HCT116 (cell line): ENCODE measurements around the gene ATXN1. TPM values are rescaled to one million over a fixed set of nuclear protein-coding genes. Genes with fewer than 3 reads are reported as not detected.

ENCODE experiments used
- ATAC-seq: fragments of 200-7000 bp; cut with Tn5 transposase; 2 replicates; pipeline ENCODE4 v1.9.1; 2020; ENCODE audit warnings: mild to moderate bottlenecking, moderate library complexity
- BruUV-seq: library from RNA; stranded (reverse); fragments of 400-500 nt; replicated peaks from 2 replicates; lab custom pipeline; 2021; lab: Mats Ljungman, UMichigan
- CTCF ChIA-PET: fragments of 300-600 bp; sonication (Branson Sonifier 250); formaldehyde crosslinking; loops from one replicate; lab custom pipeline; 2021; ENCODE audit warnings: antibody characterized with exemption; lab: Charles Lee
- POLR2A ChIA-PET: fragments of 300-600, 350-600 bp; sonication (Branson Sonifier 250); formaldehyde crosslinking; loops from one replicate; lab custom pipeline; 2021; ENCODE audit warnings: antibody characterized with exemption; lab: Charles Lee
- RAD21 ChIA-PET, 2 experiments: fragments of 300-600 bp; sonication (Branson Sonifier 250); formaldehyde crosslinking; loops; one replicate each; lab custom pipeline; 2023; ENCODE audit warnings: low total read pairs in 2 of 2; ENCODE audit not compliant: uncharacterized antibody in 2 of 2, unreplicated experiment in 2 of 2, low non-redundant PET in 1 of 2; lab: Charles Lee
- DNase-seq: peaks from one replicate; pipeline ENCODE4 v3.0.0-alpha.2; 2010; ENCODE audit warnings: low read depth, low spot score
- H2AFZ ChIP-seq: fragments of 200-600 bp; shearing (Covaris generic), sonication (generic); 2 replicates; pipeline ENCODE4 v1.6.1; 2017; ENCODE audit warnings: low read depth, mixed run types, mixed read lengths, antibody characterized with exemption, low read length; ENCODE audit not compliant: poor library complexity, severe bottlenecking
- H3K27ac ChIP-seq: 2 replicates; pipeline ENCODE4 v1.5.1; 2012; ENCODE audit warnings: low read depth, low read length
- H3K27me3 ChIP-seq: fragments of 200-600 bp; sonication (generic); 2 replicates; pipeline ENCODE4 v1.6.1; 2016; ENCODE audit warnings: mixed run types, low read length, mixed read lengths; ENCODE audit not compliant: insufficient read depth
- H3K36me3 ChIP-seq, 2 experiments: fragments of 200-500 bp in 1 of 2; fragments of 200-600 bp in 1 of 2; sonication (Bioruptor generic) in 1 of 2; sonication (generic) in 1 of 2; 2 replicates each; pipeline versions ENCODE4 v1.5.1 to v1.6.1; 2014 to 2016; ENCODE audit warnings: low read length in 2 of 2, inconsistent platforms in 1 of 2, mixed read lengths in 1 of 2, mixed run types in 1 of 2; ENCODE audit not compliant: insufficient read depth in 2 of 2, control insufficient read depth in 1 of 2
- H3K4me1 ChIP-seq, 2 experiments: fragments of 200-600 bp in 1 of 2; sonication (generic) in 1 of 2; 2 replicates each; pipeline versions ENCODE4 v1.5.1 to v1.6.1; 2012 to 2017; ENCODE audit warnings: low read length in 2 of 2, inconsistent platforms in 1 of 2, mild to moderate bottlenecking in 1 of 2, mixed read lengths in 1 of 2, mixed run types in 1 of 2, moderate library complexity in 1 of 2; ENCODE audit not compliant: insufficient read depth in 2 of 2, control insufficient read depth in 1 of 2
- H3K4me2 ChIP-seq: fragments of 200-600 bp; sonication (generic); 2 replicates; pipeline ENCODE4 v1.6.1; 2017; ENCODE audit warnings: mixed run types, low read length, mixed read lengths
- H3K4me3 ChIP-seq, 2 experiments: fragments of 200-600 bp in 1 of 2; sonication (generic) in 1 of 2; replicated peaks in 1 of 2; 2 replicates each; pipeline ENCODE4 v1.5.1; 2011 to 2016; ENCODE audit warnings: low read length in 2 of 2, control low read depth in 1 of 2, low read depth in 1 of 2, mild to moderate bottlenecking in 1 of 2, mixed read lengths in 1 of 2, mixed run types in 1 of 2
- H3K79me2 ChIP-seq: fragments of 200-600 bp; sonication (generic); 2 replicates; pipeline ENCODE4 v1.6.1; 2017; ENCODE audit warnings: mild to moderate bottlenecking, mixed run types, low read length, moderate library complexity, mixed read lengths; ENCODE audit not compliant: insufficient read depth
- H3K9ac ChIP-seq: fragments of 200-600 bp; sonication (generic); 2 replicates; pipeline ENCODE4 v1.6.1; 2016; ENCODE audit warnings: low read length, mixed read lengths
- H3K9me2 ChIP-seq: fragments of 200-600 bp; sonication (generic), shearing (Covaris generic); 2 replicates; pipeline ENCODE4 v1.6.1; 2017; ENCODE audit warnings: mixed run types, mild to moderate bottlenecking, moderate library complexity; ENCODE audit not compliant: insufficient read depth
- H3K9me3 ChIP-seq, 2 experiments: fragments of 200-500 bp in 1 of 2; fragments of 200-600 bp in 1 of 2; sonication (Bioruptor generic) in 1 of 2; sonication (generic) in 1 of 2; 2 replicates each; pipeline ENCODE4 v1.6.1; 2014 to 2017; ENCODE audit warnings: low read length in 2 of 2, mixed read lengths in 2 of 2, inconsistent platforms in 1 of 2, low read depth in 1 of 2, mild to moderate bottlenecking in 1 of 2, mixed run types in 1 of 2, moderate library complexity in 1 of 2; ENCODE audit not compliant: control insufficient read depth in 1 of 2, insufficient read depth in 1 of 2
- H4K20me1 ChIP-seq: fragments of 200-600 bp; sonication (generic), shearing (Covaris generic); 2 replicates; pipeline ENCODE4 v1.6.1; 2017; ENCODE audit warnings: mixed run types, mild to moderate bottlenecking, moderate library complexity; ENCODE audit not compliant: insufficient read depth
- ATF3 ChIP-seq: IDR thresholded peaks from 2 replicates; pipeline ENCODE4 v1.6.1; 2012
- CBX3 ChIP-seq: IDR thresholded peaks from 2 replicates; pipeline ENCODE4 v1.6.1; 2012; ENCODE audit warnings: low read depth
- CEBPB ChIP-seq: IDR thresholded peaks from 2 replicates; pipeline ENCODE4 v1.6.1; 2012; ENCODE audit warnings: low read depth
- CTCF ChIP-seq, 3 experiments: fragments of 200-600 bp in 1 of 3; sonication (generic) in 1 of 3; IDR thresholded peaks in 2 of 3; conservative IDR thresholded peaks in 1 of 3; 2 replicates each; pipeline ENCODE4 v1.5.1; 2012 to 2017; ENCODE audit warnings: low read depth in 2 of 3, low read length in 2 of 3, antibody characterized with exemption in 1 of 3, borderline replicate concordance in 1 of 3, control low read depth in 1 of 3, mild to moderate bottlenecking in 1 of 3, mixed read lengths in 1 of 3, mixed run types in 1 of 3, moderate library complexity in 1 of 3; ENCODE audit not compliant: insufficient read depth in 1 of 3
- ELF1 ChIP-seq: IDR thresholded peaks from 2 replicates; pipeline ENCODE4 v1.6.1; 2012; ENCODE audit warnings: low read depth, borderline replicate concordance
- EZH2 ChIP-seq: fragments of 200-600 bp; sonication (generic); IDR thresholded peaks from 2 replicates; pipeline ENCODE4 v1.6.1; 2017; ENCODE audit warnings: antibody characterized with exemption, mixed run types
- EZH2phosphoT487 ChIP-seq: fragments of 200-600 bp; IDR thresholded peaks from 2 replicates; pipeline ENCODE4 v1.6.1; 2018; ENCODE audit warnings: antibody characterized with exemption, borderline replicate concordance
- FOSL1 ChIP-seq: IDR thresholded peaks from 2 replicates; pipeline ENCODE4 v1.6.1; 2012; ENCODE audit warnings: low read depth
- JUND ChIP-seq: IDR thresholded peaks from 2 replicates; pipeline ENCODE4 v1.6.1; 2012
- POLR2AphosphoS5 ChIP-seq: IDR thresholded peaks from 2 replicates; pipeline ENCODE4 v1.6.1; 2011; ENCODE audit warnings: mild to moderate bottlenecking, low read depth, low read length, moderate library complexity
- REST ChIP-seq: IDR thresholded peaks from 2 replicates; pipeline ENCODE4 v1.6.1; 2012; ENCODE audit warnings: low read depth
- SP1 ChIP-seq: IDR thresholded peaks from 2 replicates; pipeline ENCODE4 v1.6.1; 2012; ENCODE audit warnings: low read depth
- TCF7L2 ChIP-seq: IDR thresholded peaks from 2 replicates; pipeline ENCODE4 v1.7.0; 2011; ENCODE audit warnings: borderline replicate concordance, inconsistent platforms; ENCODE audit not compliant: insufficient read depth, insufficient read length; ENCODE audit errors: extremely low read depth
- ZBTB33 ChIP-seq: IDR thresholded peaks from 2 replicates; pipeline ENCODE4 v1.6.1; 2011; ENCODE audit warnings: mild to moderate bottlenecking, low read length, moderate library complexity; ENCODE audit not compliant: insufficient replicate concordance; ENCODE audit errors: extremely low read depth
- ZNF274 ChIP-seq: fragments of 200-500 bp; sonication (Bioruptor generic); IDR thresholded peaks from 2 replicates; pipeline ENCODE4 v1.6.1; 2014; ENCODE audit warnings: mild to moderate bottlenecking, low read depth, low read length, inconsistent platforms
- intact Hi-C: fragments of 100-400 bp; cut with micrococcal nuclease; formaldehyde crosslinking; loops from 2 replicates; pipeline ENCODE4 v1.10.0; 2022
- total RNA-seq: library from RNA; stranded (reverse); gene quantifications from one replicate; pipeline ENCODE4 v1.2.1, GENCODE V29; 2021; ENCODE audit not compliant: unreplicated experiment

The ATXN1 gene
- total RNA-seq, 1 experiment from 2014 or later = 21.0 TPM

- no peaks in the 10 kb centered on the region for H3K9me2 ChIP-seq
- no peak overlapping the region for H2AFZ ChIP-seq
- no peaks in the 10 kb centered on the region for H4K20me1 ChIP-seq
- no peak overlapping the region for H3K9ac ChIP-seq
- DNase-seq (no peak), ATAC-seq (no peak)
- H3K36me3 ChIP-seq = no peaks in the 10 kb centered on the region
- H3K27me3 ChIP-seq = no peaks in the 10 kb centered on the region
- ChIA-PET POLR2A (no interaction called here), RAD21 (no interaction called here), CTCF (no interaction called here)
- no peak overlapping the region for H3K4me2 ChIP-seq
- intact Hi-C loops = no loop called here
- no peak overlapping the region for H3K4me3 ChIP-seq
- H3K27ac ChIP-seq = no peak overlapping the region
- no peak for TF ChIP-seq EZH2
- TF ChIP-seq CTCF (IDR thresholded peaks at IDR 0.05 in 2 of 3, conservative IDR thresholded peaks at IDR 0.05 in 1 of 3; ENCODE audit: borderline replicate concordance in 1 of 3, insufficient read depth in 1 of 3, low read depth in 2 of 3, low read length in 2 of 3) = no peak
- no peak for TF ChIP-seq ZNF274
- no peak for TF ChIP-seq CEBPB
- TF ChIP-seq ATF3 = no peak
- TF ChIP-seq JUND = no peak
- TF ChIP-seq POLR2AphosphoS5 = no peak
- no peak for TF ChIP-seq EZH2phosphoT487
- no peak for TF ChIP-seq ZBTB33
- TF ChIP-seq SP1 = no peak
- no peak for TF ChIP-seq ELF1
- no peak for TF ChIP-seq REST
- TF ChIP-seq TCF7L2 = no peak
- no peak for TF ChIP-seq FOSL1
- no peak for TF ChIP-seq CBX3
- BruUV-seq = no TSS peak
- no peaks in the 10 kb centered on the region for H3K79me2 ChIP-seq
- no peaks in the 10 kb centered on the region for H3K4me1 ChIP-seq
- H3K9me3 ChIP-seq = no peaks in the 10 kb centered on the region
Observed at GRCh38 chr6:16600701-16601100, 160.6 kb downstream of the ATXN1 start.
